ENCODE data around the gene RBM42. TPM values are rescaled to one million over a fixed set of nuclear protein-coding genes. Genes with fewer than 3 reads are reported as not detected.

The RBM42 gene
- total RNA-seq, 1 experiment from 2014 or later, result 110 TPM

GRCh38 chr19:35639863-35640262 is 11.0 kb downstream of the RBM42 start:
- H2AFZ ChIP-seq, result no peak overlapping the region
- H4K20me1 ChIP-seq (ENCODE audit: insufficient read depth), result no peaks in the 10 kb centered on the region
- no TSS peak for BruUV-seq (replicated peaks)
- CTCF ChIA-PET, result no interaction called here
- intact Hi-C loops (cut with micrococcal nuclease; ENCODE audit: unreplicated experiment), result loop anchor here (5.0 kb wide), 1 partner anchor 93 kb away; the partner anchor contains the start of gene TMEM147
- no peaks in the 10 kb centered on the region for H3K9me3 ChIP-seq (ENCODE audit: insufficient read depth, low read depth)
- no peak for DNase-seq
- H3K4me2 ChIP-seq, result no peak overlapping the region
- TF ChIP-seq EZH2 (IDR thresholded peaks at IDR 0.05; ENCODE audit: low read depth) (no peak), CTCF (conservative IDR thresholded peaks at IDR 0.05) (no peak)
- peaks cover 6% of the 10 kb centered on the region for H3K4me1 ChIP-seq (replicated peaks; ENCODE audit: insufficient read depth)
- POLR2A ChIA-PET (ENCODE audit: unreplicated experiment), result no interaction called here
- H3K79me2 ChIP-seq (ENCODE audit: low read depth), result no peaks in the 10 kb centered on the region
- H3K27ac ChIP-seq, result no peak overlapping the region
- no peaks in the 10 kb centered on the region for H3K9me2 ChIP-seq (ENCODE audit: insufficient read depth)
- peaks cover 16% of the 10 kb centered on the region; the same call in 1 of the 2 replicates for H3F3A ChIP-seq (ENCODE audit: insufficient read depth, low read depth)
- no peaks in the 10 kb centered on the region for H3K27me3 ChIP-seq (ENCODE audit: insufficient read depth, low read depth)
- no peaks in the 10 kb centered on the region for H3K36me3 ChIP-seq (ENCODE audit: low read depth)
- H3K4me3 ChIP-seq, result no peak overlapping the region

- Histone ChIP-seq H3K9me3 (ENCODE audit: insufficient read depth, low read depth) (no peaks in the 10 kb centered on the region), H3K36me3 (ENCODE audit: low read depth) (no peaks in the 10 kb centered on the region), H3K27ac (no peak within 1 kb of the TSS), H2AFZ (no peak within 1 kb of the TSS), H4K20me1 (ENCODE audit: insufficient read depth) (no peaks in the 10 kb centered on the region), H3K79me2 (ENCODE audit: low read depth) (no peaks in the 10 kb centered on the region), H3K9me2 (ENCODE audit: insufficient read depth) (no peaks in the 10 kb centered on the region), H3K4me2 (peak within 1 kb of the TSS; percentile 94; the same call in 1 of the 2 replicates), H3K27me3 (ENCODE audit: insufficient read depth, low read depth) (no peaks in the 10 kb centered on the region), H3F3A (ENCODE audit: insufficient read depth, low read depth) (peaks cover 17% of the 10 kb centered on the region; the same call in 1 of the 2 replicates), H3K4me3 (no peak within 1 kb of the TSS), H3K4me1 (replicated peaks; ENCODE audit: insufficient read depth) (peaks cover 6% of the 10 kb centered on the region)
- TF ChIP-seq CTCF (conservative IDR thresholded peaks at IDR 0.05) (no peak), EZH2 (IDR thresholded peaks at IDR 0.05; ENCODE audit: low read depth) (no peak)
- intact Hi-C loops (cut with micrococcal nuclease; ENCODE audit: unreplicated experiment), result loop anchor here (5.0 kb wide), 1 partner anchor 94 kb away; the partner anchor contains the start of gene TMEM147
- CTCF ChIA-PET, result no interaction called here
- DNase-seq, result no peak
- POLR2A ChIA-PET (ENCODE audit: unreplicated experiment), result no interaction called here
- BruUV-seq (replicated peaks), result no TSS peak
These were observed 12.8 kb downstream of the RBM42 start, which contains the start of gene ETV2 for GRCh38 chr19:35641515-35642151. ETV2 (plus strand) TSS chr19:35641745; CDS start chr19:35642461, 716 bp downstream.

GRCh38 chr19:35642312-35642711 is 13.5 kb downstream of the RBM42 start:
- Histone ChIP-seq H3K4me1 (replicated peaks; ENCODE audit: insufficient read depth) (peaks cover 6% of the 10 kb centered on the region), H3K36me3 (ENCODE audit: low read depth) (no peaks in the 10 kb centered on the region), H3K27me3 (ENCODE audit: insufficient read depth, low read depth) (no peaks in the 10 kb centered on the region), H3K4me2 (0 out of 2 replicates have a peak overlapping the region, but pooled peaks have one; percentile 94), H4K20me1 (ENCODE audit: insufficient read depth) (no peaks in the 10 kb centered on the region), H3K9me2 (ENCODE audit: insufficient read depth) (no peaks in the 10 kb centered on the region), H3K9me3 (ENCODE audit: insufficient read depth, low read depth) (no peaks in the 10 kb centered on the region), H3K27ac (no peak overlapping the region), H2AFZ (no peak overlapping the region), H3F3A (ENCODE audit: insufficient read depth, low read depth) (peaks cover 17% of the 10 kb centered on the region; the same call in 1 of the 2 replicates), H3K4me3 (no peak overlapping the region), H3K79me2 (ENCODE audit: low read depth) (no peaks in the 10 kb centered on the region)
- ChIA-PET POLR2A (ENCODE audit: unreplicated experiment) (no interaction called here), CTCF (no interaction called here)
- DNase-seq, result no peak
- no TSS peak for BruUV-seq (replicated peaks)
- intact Hi-C loops (cut with micrococcal nuclease; ENCODE audit: unreplicated experiment), result loop anchor here (5.0 kb wide), 1 partner anchor 95 kb away; the partner anchor contains the start of gene TMEM147
- no peak for TF ChIP-seq CTCF (conservative IDR thresholded peaks at IDR 0.05)
- no peak for TF ChIP-seq EZH2 (IDR thresholded peaks at IDR 0.05; ENCODE audit: low read depth)
